Osteoblast (primary cell): ENCODE results near the gene METAP1D. TPM values are rescaled to one million over a fixed set of nuclear protein-coding genes. Genes with fewer than 3 reads are reported as not detected.
"Not testable (repeated sequence)": the region's sequence is repeated elsewhere in the genome, so short reads cannot be mapped to it uniquely, and the experiment has no call there.

Experiments used
- DNase-seq: peaks from one replicate; pipeline ENCODE4 v3.0.0; 2011; ENCODE audit warnings: low spot score, mixed read lengths; ENCODE audit not compliant: insufficient read length; ENCODE audit errors: missing footprints
- H2AFZ ChIP-seq: 2 replicates; pipeline ENCODE4 v1.6.0; 2011; ENCODE audit warnings: mild to moderate bottlenecking, low read length
- H3K27ac ChIP-seq: 2 replicates; pipeline ENCODE4 v1.5.1; 2011; ENCODE audit warnings: mild to moderate bottlenecking, low read depth, low read length, moderate library complexity
- H3K27me3 ChIP-seq: 2 replicates; pipeline ENCODE4 v1.6.0; 2012; ENCODE audit warnings: mild to moderate bottlenecking, control low read depth, inconsistent platforms, low read length, moderate library complexity; ENCODE audit not compliant: insufficient read depth
- H3K36me3 ChIP-seq: 2 replicates; pipeline ENCODE4 v1.5.1; 2011; ENCODE audit warnings: mild to moderate bottlenecking, low read length, control low read depth, moderate library complexity; ENCODE audit not compliant: insufficient read depth
- H3K4me1 ChIP-seq: 2 replicates; pipeline ENCODE4 v1.5.1; 2011; ENCODE audit warnings: mild to moderate bottlenecking, low read length, control low read depth, moderate library complexity; ENCODE audit not compliant: insufficient read depth
- H3K4me2 ChIP-seq: 2 replicates; pipeline ENCODE4 v1.6.0; 2011; ENCODE audit warnings: mild to moderate bottlenecking, low read length; ENCODE audit not compliant: insufficient read depth
- H3K4me3 ChIP-seq: fragments of 200-600 bp; sonication (generic); 3 replicates; pipeline ENCODE4 v1.5.1; 2012; ENCODE audit warnings: mild to moderate bottlenecking, low read length, inconsistent platforms; ENCODE audit not compliant: insufficient read depth
- H3K79me2 ChIP-seq: 2 replicates; pipeline ENCODE4 v1.6.0; 2012; ENCODE audit warnings: mild to moderate bottlenecking, low read length, control low read depth, inconsistent platforms; ENCODE audit not compliant: insufficient read depth
- H3K9me3 ChIP-seq: 2 replicates; pipeline ENCODE4 v1.5.1; 2011; ENCODE audit warnings: low read depth, low read length, control low read depth
- H4K20me1 ChIP-seq: 2 replicates; pipeline ENCODE4 v1.6.0; 2012; ENCODE audit warnings: mild to moderate bottlenecking, low read length, control low read depth; ENCODE audit not compliant: insufficient read depth
- CTCF ChIP-seq: IDR thresholded peaks from 2 replicates; pipeline ENCODE4 v1.5.1; 2011; ENCODE audit warnings: mild to moderate bottlenecking, low read depth, low read length, moderate library complexity; ENCODE audit errors: extremely low read depth
- total RNA-seq: library from RNA; depleted of rRNA; stranded (reverse); fragments of >200 nt; gene quantifications from 2 replicates; pipeline ENCODE4 v1.2.3, GENCODE V29; 2012

Gene METAP1D
- total RNA-seq, 1 donor: 11.2 TPM

GRCh38 chr2:172109256-172109987 lies 109.7 kb downstream of the METAP1D start:
- H3K27ac ChIP-seq: no peak overlapping the region
- H2AFZ ChIP-seq: no peak overlapping the region
- H3K9me3 ChIP-seq: no peaks in the 10 kb centered on the region
- no peaks in the 10 kb centered on the region for H3K36me3 ChIP-seq
- DNase-seq: peak; percentile 34
- H3K79me2 ChIP-seq: no peaks in the 10 kb centered on the region
- H3K4me2 ChIP-seq: no peak overlapping the region
- H3K4me1 ChIP-seq: peaks cover 10% of the 10 kb centered on the region
- no peak overlapping the region for H3K4me3 ChIP-seq
- no peaks in the 10 kb centered on the region for H3K27me3 ChIP-seq
- H4K20me1 ChIP-seq: no peaks in the 10 kb centered on the region
- TF ChIP-seq CTCF: no peak

- Histone ChIP-seq H2AFZ (no peak overlapping the region), H3K4me2 (no peak overlapping the region), H3K4me3 (no peak overlapping the region), H3K27ac (no peak overlapping the region), H3K4me1 (peaks cover 10% of the 10 kb centered on the region), H3K79me2 (no peaks in the 10 kb centered on the region), H4K20me1 (no peaks in the 10 kb centered on the region), H3K36me3 (no peaks in the 10 kb centered on the region), H3K27me3 (no peaks in the 10 kb centered on the region), H3K9me3 (no peaks in the 10 kb centered on the region)
- no peak for TF ChIP-seq CTCF
- DNase-seq: peak; percentile 55
Measured at GRCh38 chr2:172109988-172110811, 110.4 kb downstream of the METAP1D start.

DNA sequence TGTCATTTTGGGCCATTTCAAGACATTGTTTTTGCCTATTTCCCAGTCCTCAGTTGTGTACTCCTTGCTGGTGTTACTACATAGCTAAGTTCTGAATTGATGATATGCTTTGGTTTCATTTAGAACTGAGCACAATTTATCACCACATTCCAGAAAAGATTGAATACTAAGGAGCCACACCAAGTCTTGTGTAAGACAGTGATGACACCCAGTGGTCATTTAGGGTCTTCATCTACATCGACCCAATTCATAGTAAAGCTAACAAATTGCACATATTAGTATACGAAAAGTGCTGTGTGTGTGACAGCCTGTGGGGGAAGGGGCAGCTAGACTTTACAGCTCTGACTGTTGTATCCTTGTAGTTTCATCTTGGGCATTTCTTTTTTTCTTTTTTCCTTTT lies 113.9 kb downstream of the METAP1D start:
- H3K4me2 ChIP-seq: no peak overlapping the region
- H3K79me2 ChIP-seq: no peaks in the 10 kb centered on the region
- peak; percentile 49 for TF ChIP-seq CTCF
- peaks cover 7% of the 10 kb centered on the region for H3K4me1 ChIP-seq
- H3K27me3 ChIP-seq: no peaks in the 10 kb centered on the region
- no peak overlapping the region for H3K4me3 ChIP-seq
- no peaks in the 10 kb centered on the region for H3K9me3 ChIP-seq
- no peak overlapping the region for H3K27ac ChIP-seq
- H3K36me3 ChIP-seq: no peaks in the 10 kb centered on the region
- H4K20me1 ChIP-seq: no peaks in the 10 kb centered on the region
- DNase-seq: no peak
- peak overlapping the region; percentile 17 for H2AFZ ChIP-seq

DNA sequence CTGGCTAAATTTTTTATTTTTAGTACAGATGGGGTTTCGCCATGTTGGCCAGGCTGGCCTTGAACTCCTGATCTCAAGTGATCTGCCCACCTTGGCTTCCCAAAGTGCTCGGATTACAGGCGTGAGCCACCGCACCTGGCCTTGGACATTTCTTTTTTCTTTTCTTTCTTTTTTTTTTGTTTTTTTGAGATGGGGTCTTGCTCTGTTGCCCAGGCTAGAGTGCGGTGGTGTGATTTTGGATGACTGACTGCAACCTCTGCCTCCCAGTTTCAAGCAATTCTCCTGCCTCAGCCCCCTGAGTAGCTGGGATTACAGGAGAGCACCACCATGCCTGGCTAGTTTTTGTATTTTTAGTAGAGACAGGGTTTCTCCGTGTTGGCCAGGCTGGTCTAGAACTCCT lies 114.4 kb downstream of the METAP1D start:
- H3K36me3 ChIP-seq, H3K4me3 ChIP-seq, H3K9me3 ChIP-seq, DNase-seq, H4K20me1 ChIP-seq, H3K79me2 ChIP-seq, H2AFZ ChIP-seq, H3K27me3 ChIP-seq, H3K4me2 ChIP-seq, H3K27ac ChIP-seq: not testable (repeated sequence)
- H3K4me1 ChIP-seq: peaks cover 13% of the 10 kb centered on the region
